GM19238 (cell line): ENCODE data around the gene CCNK.

Source experiments
- DNase-seq: peaks from one replicate; pipeline ENCODE4 v3.0.0; 2011; ENCODE audit warnings: low spot score; ENCODE audit not compliant: insufficient read length

CCNK gene

GRCh38 chr14:99519347-99519881 lies 38.2 kb downstream of the CCNK start:
- DNase-seq, result no peak

- DNase-seq, result no peak
These were observed 38.8 kb downstream of the CCNK start for GRCh38 chr14:99519931-99520421.

- DNase-seq, result no peak
These were observed 39.4 kb downstream of the CCNK start for GRCh38 chr14:99520571-99521081.

GRCh38 chr14:99521176-99522024 lies 40.2 kb downstream of the CCNK start:
- no peak for DNase-seq

GRCh38 chr14:99522025-99522401 lies 40.8 kb downstream of the CCNK start:
- no peak for DNase-seq

- no peak for DNase-seq
These were observed 41.3 kb downstream of the CCNK start for GRCh38 chr14:99522457-99522891.

- no peak for DNase-seq
These were observed 41.9 kb downstream of the CCNK start for GRCh38 chr14:99522934-99523703.

- DNase-seq, result no peak
These were observed 42.5 kb downstream of the CCNK start for GRCh38 chr14:99523704-99524055.

GRCh38 chr14:99524091-99524661 lies 43.0 kb downstream of the CCNK start:
- no peak for DNase-seq

GRCh38 chr14:99524804-99525698 lies 43.8 kb downstream of the CCNK start:
- no peak for DNase-seq

GRCh38 chr14:99525699-99526080 lies 44.5 kb downstream of the CCNK start:
- DNase-seq, result no peak

GRCh38 chr14:99527026-99527425 lies 45.8 kb downstream of the CCNK start:
- DNase-seq, result no peak

- DNase-seq, result no peak
These were observed 46.3 kb downstream of the CCNK start for GRCh38 chr14:99527427-99528076.

GRCh38 chr14:99529899-99530298 lies 48.7 kb downstream of the CCNK start:
- no peak for DNase-seq

GRCh38 chr14:99530407-99531155 lies 49.4 kb downstream of the CCNK start:
- DNase-seq, result no peak

- DNase-seq, result no peak
These were observed 50.3 kb downstream of the CCNK start for GRCh38 chr14:99531251-99532096.

- no peak for DNase-seq
These were observed 51.1 kb downstream of the CCNK start for GRCh38 chr14:99532310-99532709.

- DNase-seq, result no peak
These were observed 53.1 kb downstream of the CCNK start for GRCh38 chr14:99534333-99534732.

GRCh38 chr14:99534863-99535262 lies 53.7 kb downstream of the CCNK start:
- DNase-seq, result no peak
